ENCODE data around the gene SLC26A11.

DNA sequence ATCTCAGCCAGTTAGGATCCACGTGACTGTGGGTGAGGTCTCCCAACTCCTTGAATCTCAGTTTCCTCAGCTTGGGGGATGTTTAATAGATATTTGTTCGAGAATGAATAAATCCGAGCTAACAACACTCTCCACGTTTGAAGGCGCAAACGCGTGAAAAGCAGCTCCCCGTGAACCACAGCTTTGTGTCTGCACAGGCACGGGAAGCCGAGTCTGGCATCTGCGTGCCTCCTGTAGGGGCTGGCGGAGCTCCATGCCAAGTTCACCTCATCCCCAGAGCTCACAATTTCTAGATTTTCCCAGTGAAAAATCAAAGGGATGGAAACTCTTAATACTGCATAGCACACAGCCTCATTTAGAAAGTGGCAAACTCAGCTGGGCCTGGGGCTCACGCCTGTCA, 14.4 kb upstream of the SLC26A11 start:
- TF ChIP-seq, protein P1, sequence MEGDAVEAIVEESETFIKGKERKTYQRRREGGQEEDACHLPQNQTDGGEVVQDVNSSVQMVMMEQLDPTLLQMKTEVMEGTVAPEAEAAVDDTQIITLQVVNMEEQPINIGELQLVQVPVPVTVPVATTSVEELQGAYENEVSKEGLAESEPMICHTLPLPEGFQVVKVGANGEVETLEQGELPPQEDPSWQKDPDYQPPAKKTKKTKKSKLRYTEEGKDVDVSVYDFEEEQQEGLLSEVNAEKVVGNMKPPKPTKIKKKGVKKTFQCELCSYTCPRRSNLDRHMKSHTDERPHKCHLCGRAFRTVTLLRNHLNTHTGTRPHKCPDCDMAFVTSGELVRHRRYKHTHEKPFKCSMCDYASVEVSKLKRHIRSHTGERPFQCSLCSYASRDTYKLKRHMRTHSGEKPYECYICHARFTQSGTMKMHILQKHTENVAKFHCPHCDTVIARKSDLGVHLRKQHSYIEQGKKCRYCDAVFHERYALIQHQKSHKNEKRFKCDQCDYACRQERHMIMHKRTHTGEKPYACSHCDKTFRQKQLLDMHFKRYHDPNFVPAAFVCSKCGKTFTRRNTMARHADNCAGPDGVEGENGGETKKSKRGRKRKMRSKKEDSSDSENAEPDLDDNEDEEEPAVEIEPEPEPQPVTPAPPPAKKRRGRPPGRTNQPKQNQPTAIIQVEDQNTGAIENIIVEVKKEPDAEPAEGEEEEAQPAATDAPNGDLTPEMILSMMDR (IDR thresholded peaks at IDR 0.05), result no peak
- TF ChIP-seq POLR2A (IDR thresholded peaks at IDR 0.05; ENCODE audit: low read depth) (no peak), EP300 (IDR thresholded peaks at IDR 0.05) (no peak)

All from esophagus muscularis mucosa (tissue), 4 donors.